OCI-LY3 (cell line): ENCODE data around the gene EEF1AKMT2.

Source experiments
- H2AFZ ChIP-seq: fragments of 200-600, 300-600 bp; shearing (Covaris generic); 2 replicates; pipeline ENCODE4 v1.6.0; 2014; ENCODE audit warnings: antibody characterized with exemption, low read depth, low read length
- H3K27ac ChIP-seq: fragments of 200-600, 300-600 bp; sonication (generic); 2 replicates; pipeline ENCODE4 v1.5.1; 2014; ENCODE audit warnings: mild to moderate bottlenecking, low read length, moderate library complexity, mixed read lengths
- H3K27me3 ChIP-seq: fragments of 200-600, 300-600 bp; sonication (generic); 2 replicates; pipeline ENCODE4 v1.6.1; 2014; ENCODE audit warnings: low read depth, low read length, mixed read lengths
- H3K36me3 ChIP-seq: fragments of 200-600, 300-600 bp; sonication (generic); replicated peaks from 2 replicates; pipeline ENCODE3; 2014; ENCODE audit warnings: low read depth, low read length, mixed read lengths
- H3K4me1 ChIP-seq: fragments of 300-600, 200-600 bp; sonication (generic); 2 replicates; pipeline ENCODE4 v1.6.1; 2014; ENCODE audit warnings: low read length, mixed read lengths
- H3K4me2 ChIP-seq: fragments of 200-600, 300-600 bp; sonication (generic); 2 replicates; pipeline ENCODE4 v1.6.1; 2014; ENCODE audit warnings: low read length, mixed read lengths
- H3K4me3 ChIP-seq: fragments of 300-600, 200-600 bp; sonication (generic); 2 replicates; pipeline ENCODE4 v1.5.1; 2014; ENCODE audit warnings: antibody characterized with exemption, mild to moderate bottlenecking, low read length, moderate library complexity
- H3K79me2 ChIP-seq: fragments of 300-600, 200-600 bp; shearing (Covaris generic); 2 replicates; pipeline ENCODE4 v1.6.1; 2014; ENCODE audit warnings: mild to moderate bottlenecking, low read length, mixed read lengths
- H3K9ac ChIP-seq: fragments of 300-600, 200-600 bp; shearing (Covaris generic); 2 replicates; pipeline ENCODE4 v1.6.0; 2014; ENCODE audit warnings: mild to moderate bottlenecking, low read length, moderate library complexity
- H3K9me3 ChIP-seq: fragments of 200-600, 300-600 bp; shearing (Covaris generic); 2 replicates; pipeline ENCODE4 v1.6.1; 2014; ENCODE audit warnings: low read length, mixed read lengths; ENCODE audit not compliant: insufficient read depth
- H4K20me1 ChIP-seq: fragments of 200-600, 300-600 bp; sonication (generic); 2 replicates; pipeline ENCODE4 v1.6.1; 2016; ENCODE audit warnings: low read length, mixed read lengths; ENCODE audit not compliant: insufficient read depth
- CTCF ChIP-seq: fragments of 200-600, 300-600 bp; sonication (generic); IDR thresholded peaks from 2 replicates; pipeline ENCODE4 v1.5.1; 2014; ENCODE audit warnings: antibody characterized with exemption, low read length, low read depth
- EZH2phosphoT487 ChIP-seq: fragments of 200-600 bp; shearing (Covaris generic); IDR thresholded peaks from 2 replicates; pipeline ENCODE4 v1.6.1; 2018; ENCODE audit warnings: antibody characterized with exemption, mixed run types, low read depth

EEF1AKMT2 gene

GRCh38 chr10:124717041-124717757 lies 74.5 kb downstream of the EEF1AKMT2 start:
- Histone ChIP-seq H3K36me3 (peaks cover 16% of the 10 kb centered on the region), H3K9ac (peak overlapping the region; percentile 67; the same call in 1 of the 2 replicates), H3K27me3 (no peaks in the 10 kb centered on the region), H3K4me1 (peaks cover 67% of the 10 kb centered on the region), H3K9me3 (no peaks in the 10 kb centered on the region), H2AFZ (no peak overlapping the region), H3K27ac (peak overlapping the region; percentile 97), H4K20me1 (peaks cover 12% of the 10 kb centered on the region), H3K4me3 (peak overlapping the region; percentile 66), H3K79me2 (peaks cover 77% of the 10 kb centered on the region), H3K4me2 (peak overlapping the region; percentile 88)
- TF ChIP-seq CTCF (no peak), EZH2phosphoT487 (no peak)

- no peak overlapping the region for H3K4me2 ChIP-seq
- no peak overlapping the region for H3K27ac ChIP-seq
- TF ChIP-seq CTCF: no peak
- TF ChIP-seq EZH2phosphoT487: no peak
- H3K27me3 ChIP-seq: no peaks in the 10 kb centered on the region
- no peak overlapping the region for H3K9ac ChIP-seq
- no peak overlapping the region for H3K4me3 ChIP-seq
- H3K36me3 ChIP-seq: peaks cover 16% of the 10 kb centered on the region
- H4K20me1 ChIP-seq: peaks cover 12% of the 10 kb centered on the region
- peaks cover 59% of the 10 kb centered on the region for H3K4me1 ChIP-seq
- no peak overlapping the region for H2AFZ ChIP-seq
- peaks cover 70% of the 10 kb centered on the region for H3K79me2 ChIP-seq
- H3K9me3 ChIP-seq: no peaks in the 10 kb centered on the region
Measured at GRCh38 chr10:124716369-124716768, 75.3 kb downstream of the EEF1AKMT2 start.

- H3K4me3 ChIP-seq: no peak overlapping the region
- no peaks in the 10 kb centered on the region for H3K9me3 ChIP-seq
- peaks cover 69% of the 10 kb centered on the region for H3K79me2 ChIP-seq
- H2AFZ ChIP-seq: no peak overlapping the region
- no peak overlapping the region for H3K4me2 ChIP-seq
- H4K20me1 ChIP-seq: peaks cover 19% of the 10 kb centered on the region
- H3K27me3 ChIP-seq: no peaks in the 10 kb centered on the region
- H3K9ac ChIP-seq: no peak overlapping the region
- H3K36me3 ChIP-seq: peaks cover 13% of the 10 kb centered on the region
- no peak overlapping the region for H3K27ac ChIP-seq
- no peak for TF ChIP-seq EZH2phosphoT487
- TF ChIP-seq CTCF: no peak
- peaks cover 49% of the 10 kb centered on the region for H3K4me1 ChIP-seq
Measured at GRCh38 chr10:124715439-124715838, 76.2 kb downstream of the EEF1AKMT2 start.

GRCh38 chr10:124713679-124714255 lies 77.9 kb downstream of the EEF1AKMT2 start:
- Histone ChIP-seq H3K4me1 (peaks cover 36% of the 10 kb centered on the region), H2AFZ (no peak overlapping the region), H3K4me2 (no peak overlapping the region), H3K79me2 (peaks cover 80% of the 10 kb centered on the region), H3K9ac (no peak overlapping the region), H3K27me3 (no peaks in the 10 kb centered on the region), H3K9me3 (no peaks in the 10 kb centered on the region), H3K27ac (no peak overlapping the region), H3K4me3 (no peak overlapping the region), H3K36me3 (peaks cover 12% of the 10 kb centered on the region), H4K20me1 (peaks cover 26% of the 10 kb centered on the region)
- TF ChIP-seq EZH2phosphoT487 (no peak), CTCF (no peak)
